Activated CD8-positive, alpha-beta T cell treated with anti-CD3 and anti-CD28 coated beads, Interleukin-2, amount 10 ng/mL, durations not matched to agents 7 days and 5 days (primary cell): ENCODE measurements around the gene ATR. TPM values are rescaled to one million over a fixed set of nuclear protein-coding genes. Genes with fewer than 3 reads are reported as not detected.
"Not testable (repeated sequence)": the region's sequence is repeated elsewhere in the genome, so short reads cannot be mapped to it uniquely, and the experiment has no call there.

Experiments used
- ATAC-seq: fragments of 150-1000 bp; cut with Tn5 transposase; one replicate; pipeline ENCODE4 v1.10.0; 2021; ENCODE audit warnings: moderate library complexity
- CTCF ChIA-PET: fragments of 350-600 bp; sonication (Branson Sonifier 250); formaldehyde crosslinking; loops from one replicate; lab custom pipeline; 2021; ENCODE audit warnings: antibody characterized with exemption; lab: Charles Lee
- POLR2A ChIA-PET: fragments of 350-600 bp; sonication (Branson Sonifier 250); formaldehyde crosslinking; loops from one replicate; lab custom pipeline; 2021; ENCODE audit warnings: antibody characterized with exemption; lab: Charles Lee
- DNase-seq: peaks from one replicate; pipeline ENCODE4 v3.0.0-alpha.2; 2020
- H3K27ac Mint-ChIP-seq: one replicate; pipeline ENCODE4 v1.8.0; 2021; ENCODE audit warnings: mild to moderate bottlenecking, mixed read lengths
- H3K27me3 Mint-ChIP-seq: one replicate; pipeline ENCODE4 v1.8.0; 2021; ENCODE audit warnings: low read depth, mixed read lengths
- H3K36me3 Mint-ChIP-seq: one replicate; pipeline ENCODE4 v1.8.0; 2021; ENCODE audit warnings: low read depth, mixed read lengths
- H3K4me1 Mint-ChIP-seq: one replicate; pipeline ENCODE4 v1.8.0; 2021; ENCODE audit warnings: low read depth, mixed read lengths
- H3K4me3 Mint-ChIP-seq: one replicate; pipeline ENCODE4 v1.8.0; 2021; ENCODE audit warnings: mild to moderate bottlenecking, mixed read lengths
- H3K9me3 Mint-ChIP-seq: one replicate; pipeline ENCODE4 v1.8.0; 2022; ENCODE audit warnings: mixed read lengths; ENCODE audit not compliant: insufficient read depth
- total RNA-seq, 2 experiments: library from RNA; stranded (reverse); gene quantifications; one replicate each; pipeline ENCODE4 v1.2.3, GENCODE V29; 2021

The ATR gene
- total RNA-seq, 2 experiments from 2014 or later = 33.6 to 35.8 TPM

- POLR2A ChIA-PET = interaction anchor here (1.1 to 1.5 kb wide), 2 partner anchors 8 to 132 kb away, joined by 3 read pairs; partner anchors contain the start of gene TRPC1
- Mint-ChIP-seq H3K4me1 (peaks cover 18% of the 10 kb centered on the region), H3K27me3 (peaks cover 18% of the 10 kb centered on the region)
- not testable (repeated sequence) for DNase-seq, H3K4me3 Mint-ChIP-seq, H3K36me3 Mint-ChIP-seq, ATAC-seq, H3K27ac Mint-ChIP-seq, H3K9me3 Mint-ChIP-seq
- CTCF ChIA-PET = interaction anchor here (0.9 kb wide), 1 partner anchor 236 kb away, joined by 3 read pairs; no protein-coding TSS in a partner anchor
Measured at GRCh38 chr3:142592268-142592667, 13.7 kb upstream of the ATR start.

GRCh38 chr3:142588703-142589102 lies 10.2 kb upstream of the ATR start:
- no peaks in the 10 kb centered on the region for H3K4me1 Mint-ChIP-seq
- ATAC-seq (no peak), DNase-seq (no peak)
- POLR2A ChIA-PET = interaction anchor here (2.2 kb wide), 1 partner anchor 10 kb away, joined by 13 read pairs; the partner anchor contains the start of gene ATR
- no peak overlapping the region for H3K27ac Mint-ChIP-seq
- no peak overlapping the region for H3K4me3 Mint-ChIP-seq
- no peaks in the 10 kb centered on the region for H3K36me3 Mint-ChIP-seq
- CTCF ChIA-PET = interaction anchor here (2.2 to 2.3 kb wide), 2 partner anchors 241 to 406 kb away, joined by 7 to 11 read pairs; no protein-coding TSS in a partner anchor
- no peaks in the 10 kb centered on the region for H3K9me3 Mint-ChIP-seq
- H3K27me3 Mint-ChIP-seq = peaks cover 27% of the 10 kb centered on the region

- no peak overlapping the region for H3K27ac Mint-ChIP-seq
- ChIA-PET POLR2A (no interaction called here), CTCF (interaction anchor here (0.6 to 2.3 kb wide), 13 partner anchors 11 to 408 kb away, joined by 3 to 11 read pairs (median 4); no protein-coding TSS in a partner anchor)
- ATAC-seq (peak; percentile 81), DNase-seq (peak; percentile 42)
- no peak overlapping the region for H3K4me3 Mint-ChIP-seq
- H3K27me3 Mint-ChIP-seq = peaks cover 35% of the 10 kb centered on the region
- H3K9me3 Mint-ChIP-seq = no peaks in the 10 kb centered on the region
- no peaks in the 10 kb centered on the region for H3K4me1 Mint-ChIP-seq
- H3K36me3 Mint-ChIP-seq = no peaks in the 10 kb centered on the region
Measured at GRCh38 chr3:142586803-142587406, 8.4 kb upstream of the ATR start.

GRCh38 chr3:142581070-142581469 lies 2.5 kb upstream of the ATR start:
- H3K9me3 Mint-ChIP-seq, H3K4me3 Mint-ChIP-seq, H3K36me3 Mint-ChIP-seq, DNase-seq, CTCF ChIA-PET, POLR2A ChIA-PET, H3K27ac Mint-ChIP-seq, ATAC-seq: not testable (repeated sequence)
- Mint-ChIP-seq H3K27me3 (peaks cover 24% of the 10 kb centered on the region), H3K4me1 (peaks cover 25% of the 10 kb centered on the region)

GRCh38 chr3:142580061-142580423 lies 1.5 kb upstream of the ATR start:
- Mint-ChIP-seq H3K36me3 (peaks cover 9% of the 10 kb centered on the region), H3K27me3 (peaks cover 23% of the 10 kb centered on the region), H3K9me3 (no peaks in the 10 kb centered on the region), H3K4me3 (peak overlapping the region; percentile 98), H3K27ac (peak overlapping the region; percentile 97), H3K4me1 (peaks cover 33% of the 10 kb centered on the region)
- ATAC-seq (no peak), DNase-seq (no peak)
- ChIA-PET POLR2A (interaction anchor here (2.5 to 2.8 kb wide), 3 partner anchors 9 to 422 kb away, joined by 13 to 21 read pairs (median 20); partner anchors contain the start of genes U2SURP and XRN1), CTCF (no interaction called here)

GRCh38 chr3:142577696-142578328 lies 721 bp downstream of the ATR start:
- ATAC-seq (no peak), DNase-seq (no peak)
- ChIA-PET POLR2A (interaction anchor here (0.6 to 2.8 kb wide), 17 partner anchors 8 to 1311 kb away, joined by 3 to 21 read pairs (median 5); partner anchors contain the start of genes PLS1, U2SURP and XRN1), CTCF (interaction anchor here (1.0 to 1.3 kb wide), 3 partner anchors 8 to 20 kb away, joined by 3 to 4 read pairs (median 3); no protein-coding TSS in a partner anchor)
- peak overlapping the region; percentile 97 for H3K27ac Mint-ChIP-seq
- H3K9me3 Mint-ChIP-seq = no peaks in the 10 kb centered on the region
- H3K4me3 Mint-ChIP-seq = peak overlapping the region; percentile 98
- H3K36me3 Mint-ChIP-seq = peaks cover 17% of the 10 kb centered on the region
- H3K27me3 Mint-ChIP-seq = peaks cover 10% of the 10 kb centered on the region
- peaks cover 37% of the 10 kb centered on the region for H3K4me1 Mint-ChIP-seq

GRCh38 chr3:142576792-142577191 lies 1.7 kb downstream of the ATR start:
- H3K4me1 Mint-ChIP-seq = peaks cover 37% of the 10 kb centered on the region

GRCh38 chr3:142574665-142575064 lies 3.9 kb downstream of the ATR start:
- H3K36me3 Mint-ChIP-seq = peaks cover 30% of the 10 kb centered on the region
- H3K27ac Mint-ChIP-seq = peak overlapping the region; percentile 18
- no peak for DNase-seq
- H3K9me3 Mint-ChIP-seq = no peaks in the 10 kb centered on the region
- ChIA-PET CTCF (no interaction called here), POLR2A (no interaction called here)
- H3K4me3 Mint-ChIP-seq = no peak overlapping the region
- ATAC-seq = no peak
- peaks cover 32% of the 10 kb centered on the region for H3K4me1 Mint-ChIP-seq
- H3K27me3 Mint-ChIP-seq = no peaks in the 10 kb centered on the region

More at GRCh38 chr3:142576792-142577191, 1.7 kb downstream of the ATR start:
- CTCF ChIA-PET = interaction anchor here (0.8 to 1.0 kb wide), 3 partner anchors 7 to 252 kb away, joined by 3 to 4 read pairs (median 3); no protein-coding TSS in a partner anchor
- Mint-ChIP-seq H3K4me3 (peak overlapping the region; percentile 98), H3K9me3 (no peaks in the 10 kb centered on the region), H3K27ac (no peak overlapping the region), H3K27me3 (peaks cover 6% of the 10 kb centered on the region), H3K36me3 (peaks cover 19% of the 10 kb centered on the region)
- POLR2A ChIA-PET = interaction anchor here (0.8 to 1.2 kb wide), 2 partner anchors 68 to 424 kb away, joined by 4 to 6 read pairs; partner anchors contain the start of gene U2SURP
- no peak for DNase-seq
- ATAC-seq = no peak

- H3K36me3 Mint-ChIP-seq = peaks cover 30% of the 10 kb centered on the region
- CTCF ChIA-PET, H3K27me3 Mint-ChIP-seq, POLR2A ChIA-PET, H3K27ac Mint-ChIP-seq, H3K9me3 Mint-ChIP-seq, DNase-seq, ATAC-seq, H3K4me3 Mint-ChIP-seq: not testable (repeated sequence)
- H3K4me1 Mint-ChIP-seq = peaks cover 28% of the 10 kb centered on the region
Measured at GRCh38 chr3:142574223-142574622, 4.3 kb downstream of the ATR start.

- CTCF ChIA-PET = interaction anchor here (1.3 kb wide), 1 partner anchor 8 kb away, joined by 3 read pairs; no protein-coding TSS in a partner anchor
- POLR2A ChIA-PET = interaction anchor here (1.6 kb wide), 1 partner anchor 9 kb away, joined by 7 read pairs; the partner anchor contains the start of gene ATR
- DNase-seq, H3K9me3 Mint-ChIP-seq, ATAC-seq, H3K27ac Mint-ChIP-seq, H3K4me3 Mint-ChIP-seq, H3K27me3 Mint-ChIP-seq, H3K4me1 Mint-ChIP-seq: not testable (repeated sequence)
- peaks cover 29% of the 10 kb centered on the region for H3K36me3 Mint-ChIP-seq
Measured at GRCh38 chr3:142569422-142569821, 9.1 kb downstream of the ATR start.

- H3K4me3 Mint-ChIP-seq = no peak overlapping the region
- no peak for ATAC-seq
- no peaks in the 10 kb centered on the region for H3K27me3 Mint-ChIP-seq
- POLR2A ChIA-PET = interaction anchor here (1.6 kb wide), 1 partner anchor 10 kb away, joined by 7 read pairs; the partner anchor contains the start of gene ATR
- DNase-seq = no peak
- no peaks in the 10 kb centered on the region for H3K9me3 Mint-ChIP-seq
- no peak overlapping the region for H3K27ac Mint-ChIP-seq
- CTCF ChIA-PET = interaction anchor here (1.3 kb wide), 1 partner anchor 9 kb away, joined by 3 read pairs; no protein-coding TSS in a partner anchor
- peaks cover 2% of the 10 kb centered on the region for H3K4me1 Mint-ChIP-seq
- H3K36me3 Mint-ChIP-seq = peaks cover 33% of the 10 kb centered on the region
Measured at GRCh38 chr3:142568393-142569017, 10.0 kb downstream of the ATR start.
